Calu3 (cell line): Measurements from ENCODE around the gene OR10S1. TPM values are rescaled to one million over a fixed set of nuclear protein-coding genes. Genes with fewer than 3 reads are reported as not detected.

Experiments used
- BruUV-seq: library from RNA; stranded (reverse); fragments of 400-500 nt; replicated peaks from 2 replicates; lab custom pipeline; 2021; lab: Mats Ljungman, UMichigan
- CTCF ChIA-PET: fragments of 300-600 bp; sonication (Branson Sonifier 250); formaldehyde crosslinking; loops from one replicate; lab custom pipeline; 2022; ENCODE audit warnings: antibody characterized with exemption; lab: Charles Lee
- DNase-seq: peaks from one replicate; pipeline ENCODE4 v3.0.0; 2022
- H3K27ac Mint-ChIP-seq: one replicate; pipeline ENCODE4 v1.8.0; 2022; ENCODE audit warnings: mixed read lengths; ENCODE audit not compliant: unreplicated experiment
- H3K27me3 Mint-ChIP-seq: one replicate; pipeline ENCODE4 v1.8.0; 2022; ENCODE audit warnings: mixed read lengths; ENCODE audit not compliant: unreplicated experiment
- H3K36me3 Mint-ChIP-seq: one replicate; pipeline ENCODE4 v1.8.0; 2022; ENCODE audit warnings: mild to moderate bottlenecking, moderate library complexity, mixed read lengths; ENCODE audit not compliant: insufficient read depth, unreplicated experiment
- H3K4me1 Mint-ChIP-seq: one replicate; pipeline ENCODE4 v1.8.0; 2022; ENCODE audit warnings: mild to moderate bottlenecking, low read depth, mixed read lengths; ENCODE audit not compliant: unreplicated experiment
- H3K4me3 Mint-ChIP-seq: one replicate; pipeline ENCODE4 v1.8.0; 2022; ENCODE audit warnings: mild to moderate bottlenecking, low read depth, moderate library complexity, mixed read lengths; ENCODE audit not compliant: unreplicated experiment
- H3K9me3 Mint-ChIP-seq: one replicate; pipeline ENCODE4 v1.8.0; 2022; ENCODE audit warnings: low read depth, mixed read lengths; ENCODE audit not compliant: unreplicated experiment
- intact Hi-C: fragments of 100-400 bp; cut with micrococcal nuclease; formaldehyde crosslinking; loops from one replicate; pipeline ENCODE4 v1.10.0; 2022; ENCODE audit not compliant: unreplicated experiment
- total RNA-seq: library from RNA; stranded (reverse); gene quantifications from 2 replicates; pipeline ENCODE4 v1.2.3, GENCODE V29; 2022
- TF ChIP-seq, protein P1 (sequence below): fragments of 200-600 bp; IDR thresholded peaks from one replicate; pipeline ENCODE4 v1.8.0; 2022; ENCODE audit warnings: antibody characterized with exemption; ENCODE audit not compliant: unreplicated experiment

Gene OR10S1
- total RNA-seq, 1 experiment from 2014 or later, result not detected

DNA sequence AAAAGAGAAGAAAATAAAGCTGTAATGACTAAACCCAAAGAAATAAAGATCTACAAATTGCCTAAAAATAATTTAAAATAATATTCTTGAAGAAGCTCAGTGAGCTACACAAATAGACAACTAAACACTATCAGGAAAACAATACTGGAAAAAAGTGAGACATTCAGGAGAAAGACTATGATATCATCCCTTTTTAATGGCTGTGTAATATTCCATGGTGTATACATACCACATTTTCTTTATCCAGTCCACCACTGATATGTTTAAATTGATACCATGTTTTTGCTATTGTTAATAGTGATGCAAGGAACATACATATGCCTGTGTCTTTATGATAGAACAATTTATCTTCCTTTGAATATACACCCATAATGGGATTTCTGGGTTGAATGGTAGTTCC, 20.8 kb downstream of the OR10S1 start:
- no peaks in the 10 kb centered on the region for H3K36me3 Mint-ChIP-seq
- H3K4me1 Mint-ChIP-seq, result no peaks in the 10 kb centered on the region
- BruUV-seq, result no TSS peak
- TF ChIP-seq, protein P1, sequence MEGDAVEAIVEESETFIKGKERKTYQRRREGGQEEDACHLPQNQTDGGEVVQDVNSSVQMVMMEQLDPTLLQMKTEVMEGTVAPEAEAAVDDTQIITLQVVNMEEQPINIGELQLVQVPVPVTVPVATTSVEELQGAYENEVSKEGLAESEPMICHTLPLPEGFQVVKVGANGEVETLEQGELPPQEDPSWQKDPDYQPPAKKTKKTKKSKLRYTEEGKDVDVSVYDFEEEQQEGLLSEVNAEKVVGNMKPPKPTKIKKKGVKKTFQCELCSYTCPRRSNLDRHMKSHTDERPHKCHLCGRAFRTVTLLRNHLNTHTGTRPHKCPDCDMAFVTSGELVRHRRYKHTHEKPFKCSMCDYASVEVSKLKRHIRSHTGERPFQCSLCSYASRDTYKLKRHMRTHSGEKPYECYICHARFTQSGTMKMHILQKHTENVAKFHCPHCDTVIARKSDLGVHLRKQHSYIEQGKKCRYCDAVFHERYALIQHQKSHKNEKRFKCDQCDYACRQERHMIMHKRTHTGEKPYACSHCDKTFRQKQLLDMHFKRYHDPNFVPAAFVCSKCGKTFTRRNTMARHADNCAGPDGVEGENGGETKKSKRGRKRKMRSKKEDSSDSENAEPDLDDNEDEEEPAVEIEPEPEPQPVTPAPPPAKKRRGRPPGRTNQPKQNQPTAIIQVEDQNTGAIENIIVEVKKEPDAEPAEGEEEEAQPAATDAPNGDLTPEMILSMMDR, result no peak
- no peak for DNase-seq
- no peak overlapping the region for H3K27ac Mint-ChIP-seq
- no peak overlapping the region for H3K4me3 Mint-ChIP-seq
- intact Hi-C loops, result no loop called here
- H3K9me3 Mint-ChIP-seq, result peaks cover 15% of the 10 kb centered on the region
- CTCF ChIA-PET, result no interaction called here
- H3K27me3 Mint-ChIP-seq, result no peaks in the 10 kb centered on the region

DNA sequence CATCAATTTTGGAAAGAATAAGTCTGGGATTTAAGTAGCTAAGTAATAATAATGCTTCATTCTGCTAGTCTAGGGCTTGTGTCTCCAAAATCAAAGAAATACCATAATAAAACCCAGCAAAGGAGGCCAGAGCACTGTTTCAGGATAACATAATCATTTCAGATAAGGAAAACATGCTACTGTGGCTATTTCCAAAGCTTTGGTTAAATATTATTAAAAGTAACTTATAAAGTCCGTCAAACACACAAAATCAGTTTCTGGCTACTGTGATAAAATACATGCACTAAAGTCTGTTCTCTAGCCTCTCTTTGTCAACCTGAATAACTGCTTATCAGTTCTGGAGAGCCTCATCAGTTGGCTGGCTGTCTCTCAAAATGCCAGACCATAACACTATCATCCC, 32.4 kb downstream of the OR10S1 start:
- Mint-ChIP-seq H3K4me3 (no peak overlapping the region), H3K27ac (no peak overlapping the region), H3K27me3 (no peaks in the 10 kb centered on the region), H3K9me3 (peaks cover 17% of the 10 kb centered on the region), H3K4me1 (no peaks in the 10 kb centered on the region), H3K36me3 (no peaks in the 10 kb centered on the region)
- DNase-seq, result no peak
- intact Hi-C loops, result no loop called here
- CTCF ChIA-PET, result no interaction called here
- no TSS peak for BruUV-seq
- TF ChIP-seq, protein P1, result no peak

DNA sequence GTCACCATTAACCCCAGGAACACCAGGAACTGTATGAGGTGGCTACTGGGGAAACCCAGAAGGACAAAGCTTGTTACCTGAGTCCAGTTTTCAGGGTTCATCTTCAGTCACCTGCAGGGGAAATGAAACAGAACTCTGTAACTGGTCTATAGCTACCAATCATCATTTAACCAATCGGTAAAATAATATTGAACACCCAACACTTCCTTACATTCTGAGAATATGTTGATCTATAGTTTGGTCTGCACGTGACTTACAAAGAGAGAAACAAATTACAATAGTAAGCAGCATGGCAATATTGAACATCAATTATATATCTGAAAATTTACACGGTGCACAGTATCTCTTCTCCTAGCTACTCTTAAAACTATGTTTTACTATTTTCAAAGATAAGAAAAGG, 33.8 kb downstream of the OR10S1 start, which contains the start of gene OR6T1:
Gene OR6T1, minus strand, starts transcription at position 101 of the 400 bp plus-strand sequence. Its CDS starts 0 bp downstream, at position 101.
- no TSS peak for BruUV-seq
- Mint-ChIP-seq H3K4me3 (no peak within 1 kb of the TSS), H3K9me3 (peaks cover 21% of the 10 kb centered on the region), H3K4me1 (no peaks in the 10 kb centered on the region), H3K36me3 (no peaks in the 10 kb centered on the region), H3K27me3 (no peaks in the 10 kb centered on the region), H3K27ac (no peak within 1 kb of the TSS)
- TF ChIP-seq, protein P1, result no peak
- CTCF ChIA-PET, result no interaction called here
- intact Hi-C loops, result no loop called here
- no peak for DNase-seq

DNA sequence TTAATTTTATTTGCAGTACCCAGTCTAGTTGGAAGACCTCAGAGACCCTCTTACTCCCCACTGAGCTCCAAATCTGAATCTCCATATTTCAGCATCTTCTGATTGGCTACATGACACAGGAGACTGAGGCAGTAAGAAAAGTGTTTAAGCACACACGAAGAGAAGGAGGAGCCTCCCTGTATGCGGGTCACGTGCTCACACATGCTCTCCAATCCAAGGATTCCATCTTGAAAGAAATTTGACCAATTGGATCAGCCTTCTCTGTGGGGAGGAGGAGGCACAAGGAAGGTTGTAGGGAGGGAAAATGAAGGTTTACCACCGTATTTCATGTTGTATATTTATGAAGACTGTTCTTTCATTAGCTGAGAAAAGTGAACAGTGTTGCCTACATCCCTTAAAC, 35.2 kb downstream of the OR10S1 start:
- no peaks in the 10 kb centered on the region for H3K27me3 Mint-ChIP-seq
- intact Hi-C loops, result no loop called here
- no TSS peak for BruUV-seq
- TF ChIP-seq, protein P1, result no peak
- no peak overlapping the region for H3K4me3 Mint-ChIP-seq
- H3K4me1 Mint-ChIP-seq, result no peaks in the 10 kb centered on the region
- H3K9me3 Mint-ChIP-seq, result peaks cover 19% of the 10 kb centered on the region
- CTCF ChIA-PET, result no interaction called here
- DNase-seq, result no peak
- no peak overlapping the region for H3K27ac Mint-ChIP-seq
- H3K36me3 Mint-ChIP-seq, result no peaks in the 10 kb centered on the region
